HepG2 (cell line): ENCODE measurements around the gene SNRNP27. TPM values are rescaled to one million over a fixed set of nuclear protein-coding genes. Genes with fewer than 3 reads are reported as not detected.
A peak's percentile ranks its signal among the peaks of the same experiment; 100 is the strongest.

Source experiments
- ARHGAP35 ChIP-seq: sonication (generic); formaldehyde crosslinking; IDR thresholded peaks from 2 replicates; pipeline ENCODE4 v1.9.0; 2022; ENCODE audit warnings: mild to moderate bottlenecking, inconsistent platforms, moderate library complexity, missing genetic modification reagents, borderline replicate concordance
- CBFB ChIP-seq: sonication (generic); formaldehyde crosslinking; IDR thresholded peaks from 2 replicates; pipeline ENCODE4 v1.4.0; 2020; ENCODE audit warnings: missing genetic modification reagents
- CHCHD3 ChIP-seq: sonication (generic); formaldehyde crosslinking; IDR thresholded peaks from 2 replicates; pipeline ENCODE4 v1.8.0; 2022; ENCODE audit warnings: mild to moderate bottlenecking, missing genetic modification reagents, moderate library complexity
- DNMT1 ChIP-seq: sonication (generic); formaldehyde crosslinking; IDR thresholded peaks from 2 replicates; pipeline ENCODE4 v1.5.1; 2020; ENCODE audit warnings: mild to moderate bottlenecking, missing genetic modification reagents
- EEA1 ChIP-seq: sonication (generic); formaldehyde crosslinking; IDR thresholded peaks from 2 replicates; pipeline ENCODE4 v1.5.1; 2020; ENCODE audit warnings: mild to moderate bottlenecking, missing genetic modification reagents, borderline replicate concordance
- GATAD1 ChIP-seq: IDR thresholded peaks from 2 replicates; pipeline ENCODE4 v1.6.1; 2016; ENCODE audit warnings: missing genetic modification reagents, missing compliant biosample characterization
- KLF9 ChIP-seq: IDR thresholded peaks from 2 replicates; pipeline ENCODE4 v1.6.1; 2016; ENCODE audit warnings: low read depth
- PCBP2 ChIP-seq: fragments of 200-400 bp; formaldehyde crosslinking; optimal IDR thresholded peaks from 2 replicates; pipeline ENCODE3; 2018; ENCODE audit warnings: low read length, low read depth; ENCODE audit not compliant: poor library complexity, severe bottlenecking
- PPARG ChIP-seq: conservative IDR thresholded peaks from 2 replicates; pipeline ENCODE4 v1.6.1; 2016; ENCODE audit warnings: missing biosample characterization, missing genetic modification reagents
- RBM22 ChIP-seq: fragments of 200-400 bp; formaldehyde crosslinking; optimal IDR thresholded peaks from 2 replicates; pipeline ENCODE3; 2017; ENCODE audit warnings: mild to moderate bottlenecking, low read length, moderate library complexity
- RBM39 ChIP-seq: fragments of 200-400 bp; formaldehyde crosslinking; IDR thresholded peaks from one replicate; pipeline ENCODE4 v1.6.1; 2018; ENCODE audit warnings: antibody characterized with exemption, mild to moderate bottlenecking, low read depth, low read length; ENCODE audit not compliant: poor library complexity, severe bottlenecking
- RXRB ChIP-seq: IDR thresholded peaks from 2 replicates; pipeline ENCODE4 v1.6.1; 2016; ENCODE audit warnings: borderline replicate concordance, missing genetic modification reagents, missing compliant biosample characterization
- SETDB1 ChIP-seq: sonication (generic); formaldehyde crosslinking; IDR thresholded peaks from 2 replicates; pipeline ENCODE4 v1.5.1; 2020; ENCODE audit warnings: missing genetic modification reagents, mild to moderate bottlenecking, borderline replicate concordance
- TBX3 ChIP-seq: fragments of 450-650 bp; IDR thresholded peaks from 2 replicates; pipeline ENCODE4 v1.6.1; 2017; ENCODE audit warnings: antibody characterized with exemption, mild to moderate bottlenecking, inconsistent platforms, borderline replicate concordance
- ZBTB38 ChIP-seq: sonication (generic); formaldehyde crosslinking; IDR thresholded peaks from 2 replicates; pipeline ENCODE4 v1.5.1; 2020; ENCODE audit warnings: mild to moderate bottlenecking, missing genetic modification reagents
- ZNF296 ChIP-seq: sonication (generic); formaldehyde crosslinking; conservative IDR thresholded peaks from 2 replicates; pipeline ENCODE4 v1.5.0; 2020; ENCODE audit warnings: mild to moderate bottlenecking, missing genetic modification reagents
- ZNF550 ChIP-seq: sonication (generic); formaldehyde crosslinking; IDR thresholded peaks from 2 replicates; pipeline ENCODE4 v1.4.0; 2020; ENCODE audit warnings: mild to moderate bottlenecking, missing genetic modification reagents, borderline replicate concordance
- polyA plus RNA-seq, 8 experiments: library from polyadenylated mRNA; depleted of rRNA in 3 of 8; stranded (reverse) in 7 of 8; unstranded in 1 of 8; fragments of >200 nt; fragmentation: Illumina TruSeq in 4 of 8; extraction: Trizol in 4 of 8; gene quantifications; 2 replicates each; pipeline versions ENCODE4 v1.2.1 to v1.2.3, GENCODE V29; 2011 to 2016; ENCODE audit warnings: low read depth in 4 of 8, missing spikeins in 1 of 8, mixed read lengths in 1 of 8; ENCODE audit not compliant: insufficient read depth in 1 of 8
- total RNA-seq, 5 experiments: library from RNA; depleted of rRNA; stranded (reverse); fragments of >200 nt; fragmentation: Illumina TruSeq; extraction: Trizol; gene quantifications; 2 replicates each; pipeline ENCODE4 v1.2.3, GENCODE V29; 2016; ENCODE audit warnings: low read depth in 1 of 5
- TF ChIP-seq, protein P1 (sequence below): sonication (generic); formaldehyde crosslinking; IDR thresholded peaks from 2 replicates; pipeline ENCODE4 v1.9.0; 2021; ENCODE audit warnings: mild to moderate bottlenecking, missing genetic modification reagents
- TF ChIP-seq, protein P2 (sequence below): sonication (generic); formaldehyde crosslinking; IDR thresholded peaks from 2 replicates; pipeline ENCODE4 v1.4.0; 2020; ENCODE audit warnings: low read depth, mild to moderate bottlenecking, missing genetic modification reagents
- TF ChIP-seq, protein P3 (sequence below): sonication (generic); formaldehyde crosslinking; conservative IDR thresholded peaks from 2 replicates; pipeline ENCODE4 v1.4.0; 2020; ENCODE audit warnings: missing genetic modification reagents

SNRNP27 gene
- total and polyA plus RNA-seq, 2 of the 13 experiments (the other 11 are each of a cell fraction or from before 2014, with no cell fraction given), result 49.8 to 54.6 TPM

DNA sequence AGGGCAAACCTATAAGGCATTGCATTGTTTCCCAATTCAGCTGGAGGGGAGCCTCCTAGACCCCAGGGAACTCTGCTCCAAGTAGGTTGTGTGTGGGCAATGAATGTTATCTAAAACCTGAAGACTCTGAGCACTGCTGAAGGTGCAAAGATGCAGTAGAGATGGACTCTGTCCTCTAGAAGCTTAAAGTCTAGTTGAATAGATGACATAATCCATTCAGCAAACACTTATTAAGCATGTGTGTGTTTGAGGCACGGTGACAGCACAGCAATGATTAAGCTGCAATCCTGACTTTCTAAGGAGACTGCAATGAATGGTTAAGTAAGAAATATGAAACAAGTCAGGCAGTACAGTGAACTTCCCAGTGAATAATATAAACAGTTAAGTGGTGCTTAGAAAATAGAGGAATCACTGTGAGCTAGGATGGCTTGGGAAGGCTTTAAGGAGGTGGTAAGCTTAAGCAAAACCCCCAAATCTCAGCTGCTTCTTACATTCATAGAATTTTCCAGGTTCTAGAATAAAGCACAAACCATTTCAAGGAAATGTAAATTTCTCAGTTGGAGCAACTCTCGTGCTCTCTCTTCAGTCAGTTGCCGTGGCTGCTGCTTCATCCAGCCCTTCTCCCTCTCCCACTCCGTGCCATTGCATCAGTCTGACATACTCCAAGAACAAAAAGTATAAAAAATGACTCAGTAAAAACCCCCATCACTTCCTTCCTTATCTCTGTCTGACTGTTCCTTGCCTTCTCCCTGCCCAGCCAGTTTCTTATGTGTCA, 40.3 kb downstream of the SNRNP27 start (continued):
- TF ChIP-seq, protein P1, sequence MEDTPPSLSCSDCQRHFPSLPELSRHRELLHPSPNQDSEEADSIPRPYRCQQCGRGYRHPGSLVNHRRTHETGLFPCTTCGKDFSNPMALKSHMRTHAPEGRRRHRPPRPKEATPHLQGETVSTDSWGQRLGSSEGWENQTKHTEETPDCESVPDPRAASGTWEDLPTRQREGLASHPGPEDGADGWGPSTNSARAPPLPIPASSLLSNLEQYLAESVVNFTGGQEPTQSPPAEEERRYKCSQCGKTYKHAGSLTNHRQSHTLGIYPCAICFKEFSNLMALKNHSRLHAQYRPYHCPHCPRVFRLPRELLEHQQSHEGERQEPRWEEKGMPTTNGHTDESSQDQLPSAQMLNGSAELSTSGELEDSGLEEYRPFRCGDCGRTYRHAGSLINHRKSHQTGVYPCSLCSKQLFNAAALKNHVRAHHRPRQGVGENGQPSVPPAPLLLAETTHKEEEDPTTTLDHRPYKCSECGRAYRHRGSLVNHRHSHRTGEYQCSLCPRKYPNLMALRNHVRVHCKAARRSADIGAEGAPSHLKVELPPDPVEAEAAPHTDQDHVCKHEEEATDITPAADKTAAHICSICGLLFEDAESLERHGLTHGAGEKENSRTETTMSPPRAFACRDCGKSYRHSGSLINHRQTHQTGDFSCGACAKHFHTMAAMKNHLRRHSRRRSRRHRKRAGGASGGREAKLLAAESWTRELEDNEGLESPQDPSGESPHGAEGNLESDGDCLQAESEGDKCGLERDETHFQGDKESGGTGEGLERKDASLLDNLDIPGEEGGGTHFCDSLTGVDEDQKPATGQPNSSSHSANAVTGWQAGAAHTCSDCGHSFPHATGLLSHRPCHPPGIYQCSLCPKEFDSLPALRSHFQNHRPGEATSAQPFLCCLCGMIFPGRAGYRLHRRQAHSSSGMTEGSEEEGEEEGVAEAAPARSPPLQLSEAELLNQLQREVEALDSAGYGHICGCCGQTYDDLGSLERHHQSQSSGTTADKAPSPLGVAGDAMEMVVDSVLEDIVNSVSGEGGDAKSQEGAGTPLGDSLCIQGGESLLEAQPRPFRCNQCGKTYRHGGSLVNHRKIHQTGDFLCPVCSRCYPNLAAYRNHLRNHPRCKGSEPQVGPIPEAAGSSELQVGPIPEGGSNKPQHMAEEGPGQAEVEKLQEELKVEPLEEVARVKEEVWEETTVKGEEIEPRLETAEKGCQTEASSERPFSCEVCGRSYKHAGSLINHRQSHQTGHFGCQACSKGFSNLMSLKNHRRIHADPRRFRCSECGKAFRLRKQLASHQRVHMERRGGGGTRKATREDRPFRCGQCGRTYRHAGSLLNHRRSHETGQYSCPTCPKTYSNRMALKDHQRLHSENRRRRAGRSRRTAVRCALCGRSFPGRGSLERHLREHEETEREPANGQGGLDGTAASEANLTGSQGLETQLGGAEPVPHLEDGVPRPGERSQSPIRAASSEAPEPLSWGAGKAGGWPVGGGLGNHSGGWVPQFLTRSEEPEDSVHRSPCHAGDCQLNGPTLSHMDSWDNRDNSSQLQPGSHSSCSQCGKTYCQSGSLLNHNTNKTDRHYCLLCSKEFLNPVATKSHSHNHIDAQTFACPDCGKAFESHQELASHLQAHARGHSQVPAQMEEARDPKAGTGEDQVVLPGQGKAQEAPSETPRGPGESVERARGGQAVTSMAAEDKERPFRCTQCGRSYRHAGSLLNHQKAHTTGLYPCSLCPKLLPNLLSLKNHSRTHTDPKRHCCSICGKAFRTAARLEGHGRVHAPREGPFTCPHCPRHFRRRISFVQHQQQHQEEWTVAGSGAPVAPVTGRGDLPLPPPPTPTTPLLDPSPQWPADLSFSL (CRISPR knock-in tag), result no peak
- no peak for TF ChIP-seq CBFB
- no peak for TF ChIP-seq PCBP2
- TF ChIP-seq RBM39, result no peak
- TF ChIP-seq, protein P2, sequence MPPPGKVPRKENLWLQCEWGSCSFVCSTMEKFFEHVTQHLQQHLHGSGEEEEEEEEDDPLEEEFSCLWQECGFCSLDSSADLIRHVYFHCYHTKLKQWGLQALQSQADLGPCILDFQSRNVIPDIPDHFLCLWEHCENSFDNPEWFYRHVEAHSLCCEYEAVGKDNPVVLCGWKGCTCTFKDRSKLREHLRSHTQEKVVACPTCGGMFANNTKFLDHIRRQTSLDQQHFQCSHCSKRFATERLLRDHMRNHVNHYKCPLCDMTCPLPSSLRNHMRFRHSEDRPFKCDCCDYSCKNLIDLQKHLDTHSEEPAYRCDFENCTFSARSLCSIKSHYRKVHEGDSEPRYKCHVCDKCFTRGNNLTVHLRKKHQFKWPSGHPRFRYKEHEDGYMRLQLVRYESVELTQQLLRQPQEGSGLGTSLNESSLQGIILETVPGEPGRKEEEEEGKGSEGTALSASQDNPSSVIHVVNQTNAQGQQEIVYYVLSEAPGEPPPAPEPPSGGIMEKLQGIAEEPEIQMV (CRISPR knock-in tag), result no peak
- no peak for TF ChIP-seq SETDB1 (CRISPR knock-in tag)
- TF ChIP-seq, protein P3, sequence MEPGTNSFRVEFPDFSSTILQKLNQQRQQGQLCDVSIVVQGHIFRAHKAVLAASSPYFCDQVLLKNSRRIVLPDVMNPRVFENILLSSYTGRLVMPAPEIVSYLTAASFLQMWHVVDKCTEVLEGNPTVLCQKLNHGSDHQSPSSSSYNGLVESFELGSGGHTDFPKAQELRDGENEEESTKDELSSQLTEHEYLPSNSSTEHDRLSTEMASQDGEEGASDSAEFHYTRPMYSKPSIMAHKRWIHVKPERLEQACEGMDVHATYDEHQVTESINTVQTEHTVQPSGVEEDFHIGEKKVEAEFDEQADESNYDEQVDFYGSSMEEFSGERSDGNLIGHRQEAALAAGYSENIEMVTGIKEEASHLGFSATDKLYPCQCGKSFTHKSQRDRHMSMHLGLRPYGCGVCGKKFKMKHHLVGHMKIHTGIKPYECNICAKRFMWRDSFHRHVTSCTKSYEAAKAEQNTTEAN, result no peak
- TF ChIP-seq CHCHD3, result no peak
- TF ChIP-seq ZNF550, result no peak
- TF ChIP-seq EEA1 (CRISPR knock-in tag), result no peak
- no peak for TF ChIP-seq DNMT1 (CRISPR knock-in tag)
- TF ChIP-seq TBX3, result no peak
- peak; percentile 49 for TF ChIP-seq PPARG (CRISPR knock-in tag)
- TF ChIP-seq ARHGAP35, result no peak
- no peak for TF ChIP-seq ZBTB38 (CRISPR knock-in tag)
- TF ChIP-seq RBM22, result no peak
- TF ChIP-seq GATAD1, result no peak
- TF ChIP-seq ZNF296, result no peak
- TF ChIP-seq RXRB (CRISPR knock-in tag), result peak; percentile 80
- no peak for TF ChIP-seq KLF9 (CRISPR knock-in tag)
